Measurements from ENCODE around the gene GRHL1.

GRHL1 gene

DNA sequence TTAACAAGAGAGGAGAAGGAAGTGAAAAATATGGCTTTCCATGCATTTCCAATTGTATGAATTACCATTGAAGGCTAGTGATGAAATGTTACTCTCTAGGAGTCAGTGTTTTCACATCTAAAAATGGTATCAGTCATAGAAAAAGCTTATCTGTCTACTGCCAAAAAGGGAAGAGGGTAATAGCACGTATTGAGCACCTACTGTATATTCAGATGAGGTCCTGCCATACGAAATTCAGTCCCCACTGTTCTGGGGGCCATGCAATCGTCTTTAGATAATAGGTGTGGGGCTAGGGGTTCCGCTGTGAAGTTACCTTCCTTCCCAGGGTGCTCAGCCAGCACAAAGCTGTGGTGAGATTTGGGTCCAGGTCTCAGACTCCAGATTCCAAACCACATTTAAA lies 14.2 kb upstream of the GRHL1 start:
- no peak overlapping the region for H3K9ac ChIP-seq (ENCODE audit: low read length)
- no peaks in the 10 kb centered on the region for H3K9me3 ChIP-seq (ENCODE audit: control insufficient read depth, low read depth, low read length)
- no peak overlapping the region for H3K4me3 ChIP-seq (ENCODE audit: low read length)
- no peaks in the 10 kb centered on the region for H3K27me3 ChIP-seq (ENCODE audit: control insufficient read depth, insufficient read depth, low read length)
- H3K4me1 ChIP-seq (ENCODE audit: control insufficient read depth, low read depth, low read length) = no peaks in the 10 kb centered on the region
- H3K36me3 ChIP-seq (ENCODE audit: control insufficient read depth, low read depth, low read length) = peaks cover 13% of the 10 kb centered on the region
- H3K27ac ChIP-seq (ENCODE audit: low read length) = no peak overlapping the region

- H3K9me3 ChIP-seq (ENCODE audit: control insufficient read depth, low read depth, low read length) = no peaks in the 10 kb centered on the region
- H3K4me3 ChIP-seq (ENCODE audit: low read length) = no peak overlapping the region
- no peaks in the 10 kb centered on the region for H3K27me3 ChIP-seq (ENCODE audit: control insufficient read depth, insufficient read depth, low read length)
- no peaks in the 10 kb centered on the region for H3K4me1 ChIP-seq (ENCODE audit: control insufficient read depth, low read depth, low read length)
- H3K27ac ChIP-seq (ENCODE audit: low read length) = no peak overlapping the region
- no peak overlapping the region for H3K9ac ChIP-seq (ENCODE audit: low read length)
- H3K36me3 ChIP-seq (ENCODE audit: control insufficient read depth, low read depth, low read length) = peaks cover 11% of the 10 kb centered on the region
Measured at GRCh38 chr2:9937968-9938367, 13.5 kb upstream of the GRHL1 start.

GRCh38 chr2:9939587-9940485 lies 11.7 kb upstream of the GRHL1 start:
- no peak overlapping the region for H3K9ac ChIP-seq (ENCODE audit: low read length)
- no peaks in the 10 kb centered on the region for H3K36me3 ChIP-seq (ENCODE audit: control insufficient read depth, low read depth, low read length)
- no peak overlapping the region for H3K4me3 ChIP-seq (ENCODE audit: low read length)
- H3K4me1 ChIP-seq (ENCODE audit: control insufficient read depth, low read depth, low read length) = no peaks in the 10 kb centered on the region
- H3K27ac ChIP-seq (ENCODE audit: low read length) = no peak overlapping the region
- no peaks in the 10 kb centered on the region for H3K9me3 ChIP-seq (ENCODE audit: control insufficient read depth, low read depth, low read length)
- H3K27me3 ChIP-seq (ENCODE audit: control insufficient read depth, insufficient read depth, low read length) = no peaks in the 10 kb centered on the region

GRCh38 chr2:9941196-9941995 lies 10.1 kb upstream of the GRHL1 start:
- Histone ChIP-seq H3K9ac (ENCODE audit: low read length) (no peak overlapping the region), H3K27ac (ENCODE audit: low read length) (no peak overlapping the region), H3K36me3 (ENCODE audit: control insufficient read depth, low read depth, low read length) (no peaks in the 10 kb centered on the region), H3K4me3 (ENCODE audit: low read length) (no peak overlapping the region), H3K4me1 (ENCODE audit: control insufficient read depth, low read depth, low read length) (no peaks in the 10 kb centered on the region), H3K27me3 (ENCODE audit: control insufficient read depth, insufficient read depth, low read length) (no peaks in the 10 kb centered on the region), H3K9me3 (ENCODE audit: control insufficient read depth, low read depth, low read length) (no peaks in the 10 kb centered on the region)

DNA sequence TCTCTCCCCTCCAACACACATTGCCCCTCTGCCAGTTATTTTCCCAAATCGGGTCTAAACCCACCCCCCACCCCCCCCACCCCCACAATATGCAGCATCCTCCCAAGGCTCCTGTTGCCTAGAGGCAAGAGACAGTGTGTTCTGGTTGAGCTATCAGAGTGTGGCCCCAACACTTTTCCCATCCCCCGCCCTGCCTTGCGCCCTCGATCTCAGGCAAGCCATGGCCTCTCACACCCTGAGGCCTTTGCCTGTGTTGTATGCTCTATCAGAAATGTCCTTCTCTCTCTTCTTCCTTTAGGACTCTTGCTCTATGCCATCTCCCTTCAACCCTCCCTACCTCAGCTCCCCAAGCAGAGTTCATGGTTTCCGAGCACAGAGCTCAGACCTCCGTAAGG lies 9.5 kb upstream of the GRHL1 start:
- Histone ChIP-seq H3K9me3 (ENCODE audit: control insufficient read depth, low read depth, low read length) (no peaks in the 10 kb centered on the region), H3K9ac (ENCODE audit: low read length) (no peak overlapping the region), H3K27ac (ENCODE audit: low read length) (no peak overlapping the region), H3K4me1 (ENCODE audit: control insufficient read depth, low read depth, low read length) (no peaks in the 10 kb centered on the region), H3K4me3 (ENCODE audit: low read length) (no peak overlapping the region), H3K36me3 (ENCODE audit: control insufficient read depth, low read depth, low read length) (no peaks in the 10 kb centered on the region), H3K27me3 (ENCODE audit: control insufficient read depth, insufficient read depth, low read length) (no peaks in the 10 kb centered on the region)

DNA sequence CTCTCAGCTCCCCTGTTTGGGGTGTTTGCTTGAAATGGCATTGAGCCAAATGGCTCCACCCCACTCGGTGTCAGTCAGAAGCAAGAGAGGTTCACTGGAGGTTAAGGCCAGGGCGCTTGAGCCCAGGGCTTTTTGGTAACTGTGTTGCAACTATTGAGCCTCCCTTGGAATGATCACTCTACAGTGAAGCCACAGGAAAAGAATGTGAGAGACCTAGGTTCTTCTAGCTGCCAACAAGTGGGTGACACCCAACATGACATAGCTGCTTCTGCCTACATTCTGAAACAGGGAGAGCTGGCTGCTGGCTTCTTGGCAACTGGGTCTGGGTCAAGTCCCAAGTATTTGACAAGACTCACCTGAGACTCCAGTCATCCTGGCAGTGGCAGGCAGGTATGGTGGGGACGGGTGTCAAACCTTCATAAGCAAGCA lies 7.1 kb upstream of the GRHL1 start:
- Histone ChIP-seq H3K9ac (ENCODE audit: low read length) (no peak overlapping the region), H3K4me3 (ENCODE audit: low read length) (no peak overlapping the region), H3K27ac (ENCODE audit: low read length) (no peak overlapping the region), H3K9me3 (ENCODE audit: control insufficient read depth, low read depth, low read length) (no peaks in the 10 kb centered on the region), H3K36me3 (ENCODE audit: control insufficient read depth, low read depth, low read length) (no peaks in the 10 kb centered on the region), H3K4me1 (ENCODE audit: control insufficient read depth, low read depth, low read length) (no peaks in the 10 kb centered on the region), H3K27me3 (ENCODE audit: control insufficient read depth, insufficient read depth, low read length) (peaks cover 7% of the 10 kb centered on the region)

- no peak overlapping the region for H3K27ac ChIP-seq (ENCODE audit: low read length)
Measured at GRCh38 chr2:9945596-9945995, 5.9 kb upstream of the GRHL1 start.

GRCh38 chr2:9946076-9946475 lies 5.4 kb upstream of the GRHL1 start:
- H3K27me3 ChIP-seq (ENCODE audit: control insufficient read depth, insufficient read depth, low read length) = peaks cover 22% of the 10 kb centered on the region
- no peaks in the 10 kb centered on the region for H3K9me3 ChIP-seq (ENCODE audit: control insufficient read depth, low read depth, low read length)
- no peak overlapping the region for H3K4me3 ChIP-seq (ENCODE audit: low read length)
- H3K4me1 ChIP-seq (ENCODE audit: control insufficient read depth, low read depth, low read length) = no peaks in the 10 kb centered on the region
- no peak overlapping the region for H3K9ac ChIP-seq (ENCODE audit: low read length)
- no peaks in the 10 kb centered on the region for H3K36me3 ChIP-seq (ENCODE audit: control insufficient read depth, low read depth, low read length)
- H3K27ac ChIP-seq (ENCODE audit: low read length) = no peak overlapping the region

More at GRCh38 chr2:9945596-9945995, 5.9 kb upstream of the GRHL1 start:
- no peak overlapping the region for H3K4me3 ChIP-seq (ENCODE audit: low read length)
- no peak overlapping the region for H3K9ac ChIP-seq (ENCODE audit: low read length)
- no peaks in the 10 kb centered on the region for H3K36me3 ChIP-seq (ENCODE audit: control insufficient read depth, low read depth, low read length)
- peaks cover 19% of the 10 kb centered on the region for H3K27me3 ChIP-seq (ENCODE audit: control insufficient read depth, insufficient read depth, low read length)
- no peaks in the 10 kb centered on the region for H3K4me1 ChIP-seq (ENCODE audit: control insufficient read depth, low read depth, low read length)
- no peaks in the 10 kb centered on the region for H3K9me3 ChIP-seq (ENCODE audit: control insufficient read depth, low read depth, low read length)

- H3K36me3 ChIP-seq (ENCODE audit: control insufficient read depth, low read depth, low read length) = no peaks in the 10 kb centered on the region
- no peaks in the 10 kb centered on the region for H3K4me1 ChIP-seq (ENCODE audit: control insufficient read depth, low read depth, low read length)
- peaks cover 23% of the 10 kb centered on the region for H3K27me3 ChIP-seq (ENCODE audit: control insufficient read depth, insufficient read depth, low read length)
- H3K9me3 ChIP-seq (ENCODE audit: control insufficient read depth, low read depth, low read length) = no peaks in the 10 kb centered on the region
- H3K27ac ChIP-seq (ENCODE audit: low read length) = no peak overlapping the region
- H3K9ac ChIP-seq (ENCODE audit: low read length) = no peak overlapping the region
- no peak overlapping the region for H3K4me3 ChIP-seq (ENCODE audit: low read length)
Measured at GRCh38 chr2:9946818-9947217, 4.7 kb upstream of the GRHL1 start.

DNA sequence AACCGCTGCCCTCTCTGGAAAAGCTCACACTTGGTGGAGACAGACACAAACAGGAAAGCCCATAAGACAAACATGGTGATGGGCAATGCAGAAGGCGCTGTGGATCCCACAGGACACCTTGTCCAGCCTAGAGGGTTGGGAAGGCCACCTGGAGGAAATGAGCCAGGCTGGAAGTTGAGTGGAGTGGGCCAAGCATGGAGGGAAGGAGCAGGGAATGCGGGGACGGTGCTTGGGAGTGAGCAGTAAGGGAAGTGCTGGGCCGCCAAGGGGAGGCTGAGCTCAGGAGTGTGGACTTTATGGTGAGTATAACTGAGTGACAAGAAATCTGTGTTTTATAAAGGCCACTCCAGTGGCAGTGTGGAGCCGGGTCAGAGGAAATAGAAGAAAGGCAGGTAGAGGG lies 2.8 kb upstream of the GRHL1 start:
- H3K36me3 ChIP-seq (ENCODE audit: control insufficient read depth, low read depth, low read length) = no peaks in the 10 kb centered on the region
- H3K27me3 ChIP-seq (ENCODE audit: control insufficient read depth, insufficient read depth, low read length) = peaks cover 42% of the 10 kb centered on the region
- no peak overlapping the region for H3K9ac ChIP-seq (ENCODE audit: low read length)
- H3K27ac ChIP-seq (ENCODE audit: low read length) = no peak overlapping the region
- no peaks in the 10 kb centered on the region for H3K9me3 ChIP-seq (ENCODE audit: control insufficient read depth, low read depth, low read length)
- no peak overlapping the region for H3K4me3 ChIP-seq (ENCODE audit: low read length)
- H3K4me1 ChIP-seq (ENCODE audit: control insufficient read depth, low read depth, low read length) = peaks cover 4% of the 10 kb centered on the region

DNA sequence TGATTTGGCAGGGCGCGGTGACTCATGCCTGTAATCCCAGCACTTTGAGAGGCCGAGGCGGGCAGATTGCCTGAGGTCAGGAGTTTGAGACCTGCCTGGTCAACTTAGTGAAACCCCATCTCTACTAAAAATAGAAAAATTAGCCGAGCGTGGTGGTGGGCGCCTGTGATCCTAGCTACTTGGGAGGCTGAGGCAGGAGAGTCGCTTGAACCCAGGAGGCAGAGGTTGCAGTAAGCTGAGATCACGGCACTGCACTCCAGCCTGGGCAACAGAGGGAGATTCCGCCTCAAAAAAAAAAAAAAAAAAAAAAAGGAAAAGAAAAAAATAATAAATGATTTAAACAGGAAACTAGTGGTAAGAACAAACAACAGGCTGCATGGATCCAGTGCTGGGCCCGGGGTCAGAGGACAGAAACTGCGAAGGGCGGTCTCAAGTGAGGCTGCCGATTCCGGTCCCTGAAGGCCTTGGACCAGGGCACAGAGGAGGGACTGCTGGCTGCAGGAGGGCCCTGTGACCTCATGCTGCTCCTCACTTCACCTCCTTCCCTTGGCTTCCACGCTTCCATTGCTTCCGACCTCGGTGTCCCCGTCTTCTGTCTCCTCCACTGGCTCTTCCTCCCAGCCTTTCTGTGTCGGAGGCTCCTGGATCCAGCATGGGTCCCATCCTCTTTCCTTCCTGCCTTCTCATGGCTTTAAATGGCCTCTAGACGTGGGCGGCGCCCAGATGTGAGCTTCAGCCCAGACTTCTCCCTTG lies 2.1 kb upstream of the GRHL1 start:
- H3K9me3 ChIP-seq (ENCODE audit: control insufficient read depth, low read depth, low read length) = no peaks in the 10 kb centered on the region
- H3K27me3 ChIP-seq (ENCODE audit: control insufficient read depth, insufficient read depth, low read length) = peaks cover 49% of the 10 kb centered on the region
- H3K4me3 ChIP-seq (ENCODE audit: low read length) = no peak overlapping the region
- no peak overlapping the region for H3K9ac ChIP-seq (ENCODE audit: low read length)
- no peak overlapping the region for H3K27ac ChIP-seq (ENCODE audit: low read length)
- peaks cover 4% of the 10 kb centered on the region for H3K4me1 ChIP-seq (ENCODE audit: control insufficient read depth, low read depth, low read length)
- no peaks in the 10 kb centered on the region for H3K36me3 ChIP-seq (ENCODE audit: control insufficient read depth, low read depth, low read length)
